ENCODE data around the gene YY1. TPM values are rescaled to one million over a fixed set of nuclear protein-coding genes. Genes with fewer than 3 reads are reported as not detected.

YY1 gene
- total RNA-seq, 4 donors from 2014 or later, result 50.8 to 61.3 (median 58.6) TPM

DNA sequence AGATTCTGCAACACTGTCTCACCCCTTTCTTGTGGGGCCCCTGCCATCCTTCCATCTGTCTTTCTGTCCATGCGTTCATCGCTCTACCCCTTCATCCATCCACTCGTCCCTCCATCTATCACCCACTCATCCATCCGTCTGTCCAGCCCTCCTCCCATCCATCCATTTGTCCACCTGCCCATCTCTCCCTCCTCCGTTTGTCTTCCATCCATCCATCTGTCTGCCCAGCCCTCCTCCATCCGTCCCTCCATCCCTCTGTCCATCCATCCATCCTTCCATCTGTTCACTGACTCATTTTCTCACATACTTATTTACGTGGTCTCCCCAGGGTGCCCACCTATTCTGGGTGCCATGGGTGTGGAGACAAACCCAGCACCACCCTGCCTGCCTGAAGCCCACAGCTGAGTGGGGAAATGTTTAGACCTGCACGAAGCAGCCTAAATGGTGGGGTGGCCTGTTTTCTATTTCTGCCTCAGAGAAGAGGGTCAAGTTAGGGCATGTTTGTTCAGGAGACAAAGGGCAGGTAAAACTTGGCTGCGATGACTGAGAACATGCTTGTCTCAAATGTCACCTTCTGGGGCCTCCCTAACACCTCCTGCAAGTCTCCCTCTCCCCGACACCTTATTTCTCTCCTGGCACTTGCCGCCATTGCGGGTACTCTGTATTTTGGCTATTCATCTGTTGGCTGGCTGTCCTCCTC, 81.4 kb downstream of the YY1 start:
- Histone ChIP-seq H3K27ac (no peak overlapping the region), H3K9me3 (no peaks in the 10 kb centered on the region), H3K4me3 (no peak overlapping the region), H3K4me1 (peaks cover 0 to 11% (median 10%) of the 10 kb centered on the region in 4 donors), H3K27me3 (no peaks in the 10 kb centered on the region), H3K36me3 (no peaks in the 10 kb centered on the region)
- no peak for DNase-seq
- intact Hi-C loops (cut with DNase I; ENCODE audit: low total_unique reads), result no loop called here
- TF ChIP-seq EP300 (IDR thresholded peaks at IDR 0.05; ENCODE audit: low read depth), result no peak
- WGBS, 2 donors (ENCODE audit: low coverage in 1 of 2), result 90 to 96% methylated on average over 7 to 12 of the region's 12 CpGs
- in situ Hi-C loops (cut with MboI; ENCODE audit: low pct_ligation_motif_present in 1 of 4, low pct_unique_long_range_greater_than_20kb in 1 of 4, low sequenced_read_pairs in 3 of 4), result no loop called here

DNA sequence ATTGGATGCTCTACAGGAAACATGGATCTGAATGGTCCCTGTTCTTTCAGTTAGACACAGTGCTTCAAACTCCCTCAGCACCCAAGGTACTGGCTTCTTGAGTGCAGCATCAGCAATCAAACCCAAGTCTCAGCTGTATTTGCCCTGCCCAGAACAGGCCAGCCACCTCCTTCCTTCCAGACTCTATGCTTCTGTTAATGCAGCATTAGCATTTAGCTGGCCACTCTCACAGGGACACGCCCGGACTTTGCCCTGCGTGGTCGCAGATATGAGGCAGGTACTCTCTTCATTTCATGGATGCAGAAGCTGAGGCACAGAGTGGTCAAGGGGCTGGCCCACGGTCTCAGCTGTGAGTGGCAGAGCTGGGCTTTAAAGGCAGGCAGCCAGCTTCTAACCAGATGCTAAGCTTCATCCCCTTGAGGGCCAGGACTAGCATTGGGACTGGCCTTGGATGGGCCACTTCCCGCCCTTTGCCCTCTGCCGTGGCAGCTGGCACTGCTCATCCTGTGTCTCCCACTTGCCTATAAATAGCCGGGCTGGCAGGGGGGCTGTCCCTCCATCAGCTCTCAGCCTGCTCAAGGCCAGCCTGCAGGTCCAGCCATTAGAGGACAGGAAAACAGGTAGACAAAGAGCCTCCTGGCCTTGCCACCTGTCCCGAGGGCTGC, 82.7 kb downstream of the YY1 start:
- intact Hi-C loops (cut with DNase I; ENCODE audit: low total_unique reads), result no loop called here
- no peak for DNase-seq
- WGBS, 2 donors (ENCODE audit: low coverage in 1 of 2), result 83% methylated on average over 7 of the region's 9 CpGs; no CpG with 5 or more reads in 1 of the 2 donors

DNA sequence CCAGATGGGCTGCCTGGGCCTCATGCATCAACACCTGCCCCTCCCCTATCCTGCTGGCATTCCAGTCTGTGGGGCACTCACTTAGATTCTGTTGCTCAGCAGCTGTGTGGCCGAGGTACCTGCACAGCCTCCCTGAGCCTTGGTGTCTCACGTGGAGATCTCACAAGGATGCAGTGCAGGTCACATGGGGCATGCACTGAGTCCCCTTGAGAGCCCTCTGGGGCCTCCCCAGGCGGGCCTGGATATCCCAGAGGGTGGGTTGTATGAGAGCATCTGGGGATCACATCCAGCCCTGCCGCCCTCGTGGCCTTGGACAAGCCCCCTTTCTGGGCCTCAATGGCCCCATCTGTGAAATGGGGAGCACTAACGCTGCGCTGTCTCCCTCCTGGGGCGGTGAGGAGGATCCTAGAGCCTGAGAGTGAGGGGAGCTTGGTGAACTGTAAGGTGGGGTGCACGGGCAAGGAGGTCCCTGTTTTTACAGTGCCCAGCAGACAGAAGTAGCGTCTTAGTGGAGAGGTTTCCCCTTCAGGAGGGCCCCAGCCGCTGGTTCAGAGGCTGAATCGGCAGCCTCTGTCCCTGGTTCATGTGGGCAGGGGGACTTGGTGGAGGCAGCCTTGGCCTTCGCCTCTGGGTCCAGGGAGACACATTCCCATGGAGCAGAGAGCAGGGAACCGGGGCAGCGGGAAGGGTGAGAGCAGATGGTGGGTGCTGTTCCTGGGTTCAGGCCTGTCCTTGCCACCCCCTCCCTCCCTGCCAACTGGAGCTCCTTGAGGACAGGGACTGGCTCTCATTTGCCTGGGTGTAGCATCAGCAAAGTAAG, 83.4 kb downstream of the YY1 start:
- Histone ChIP-seq H3K27ac (no peak overlapping the region), H3K36me3 (no peaks in the 10 kb centered on the region), H3K9me3 (no peaks in the 10 kb centered on the region), H3K4me1 (peaks cover 0 to 11% (median 10%) of the 10 kb centered on the region in 4 donors), H3K4me3 (no peak overlapping the region), H3K27me3 (no peaks in the 10 kb centered on the region)
- TF ChIP-seq, protein P1, sequence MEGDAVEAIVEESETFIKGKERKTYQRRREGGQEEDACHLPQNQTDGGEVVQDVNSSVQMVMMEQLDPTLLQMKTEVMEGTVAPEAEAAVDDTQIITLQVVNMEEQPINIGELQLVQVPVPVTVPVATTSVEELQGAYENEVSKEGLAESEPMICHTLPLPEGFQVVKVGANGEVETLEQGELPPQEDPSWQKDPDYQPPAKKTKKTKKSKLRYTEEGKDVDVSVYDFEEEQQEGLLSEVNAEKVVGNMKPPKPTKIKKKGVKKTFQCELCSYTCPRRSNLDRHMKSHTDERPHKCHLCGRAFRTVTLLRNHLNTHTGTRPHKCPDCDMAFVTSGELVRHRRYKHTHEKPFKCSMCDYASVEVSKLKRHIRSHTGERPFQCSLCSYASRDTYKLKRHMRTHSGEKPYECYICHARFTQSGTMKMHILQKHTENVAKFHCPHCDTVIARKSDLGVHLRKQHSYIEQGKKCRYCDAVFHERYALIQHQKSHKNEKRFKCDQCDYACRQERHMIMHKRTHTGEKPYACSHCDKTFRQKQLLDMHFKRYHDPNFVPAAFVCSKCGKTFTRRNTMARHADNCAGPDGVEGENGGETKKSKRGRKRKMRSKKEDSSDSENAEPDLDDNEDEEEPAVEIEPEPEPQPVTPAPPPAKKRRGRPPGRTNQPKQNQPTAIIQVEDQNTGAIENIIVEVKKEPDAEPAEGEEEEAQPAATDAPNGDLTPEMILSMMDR (IDR thresholded peaks at IDR 0.05), result no peak
- no peak for TF ChIP-seq POLR2AphosphoS5 (IDR thresholded peaks at IDR 0.05)
- no peak for TF ChIP-seq POLR2A (IDR thresholded peaks at IDR 0.05)
- no peak for TF ChIP-seq EP300 (IDR thresholded peaks at IDR 0.05; ENCODE audit: low read depth)
- no peak for DNase-seq
- intact Hi-C loops (cut with DNase I; ENCODE audit: low total_unique reads), result no loop called here
- in situ Hi-C loops (cut with MboI; ENCODE audit: low pct_ligation_motif_present in 1 of 4, low pct_unique_long_range_greater_than_20kb in 1 of 4, low sequenced_read_pairs in 3 of 4), result no loop called here
- 83 to 88% methylated on average over 6 to 14 of the region's 15 CpGs for WGBS, 2 donors (ENCODE audit: low coverage in 1 of 2)

More for the DNA sequence above, 82.7 kb downstream of the YY1 start:
- Histone ChIP-seq H3K9me3 (no peaks in the 10 kb centered on the region), H3K4me1 (peaks cover 0 to 11% (median 10%) of the 10 kb centered on the region in 4 donors), H3K36me3 (no peaks in the 10 kb centered on the region), H3K27ac (no peak overlapping the region), H3K4me3 (no peak overlapping the region), H3K27me3 (no peaks in the 10 kb centered on the region)
- in situ Hi-C loops (cut with MboI; ENCODE audit: low pct_ligation_motif_present in 1 of 4, low pct_unique_long_range_greater_than_20kb in 1 of 4, low sequenced_read_pairs in 3 of 4), result no loop called here
- TF ChIP-seq, protein P1 (IDR thresholded peaks at IDR 0.05), result no peak
- TF ChIP-seq EP300 (IDR thresholded peaks at IDR 0.05; ENCODE audit: low read depth), result no peak
- TF ChIP-seq POLR2AphosphoS5 (IDR thresholded peaks at IDR 0.05), result no peak
- no peak for TF ChIP-seq POLR2A (IDR thresholded peaks at IDR 0.05)

GRCh38 chr14:100323121-100323941, 84.4 kb downstream of the YY1 start, which contains the start of gene SLC25A47:
SLC25A47 (plus strand) TSS chr14:100323339; CDS start chr14:100323415, 76 bp downstream.
- no peak within 1 kb of the TSS for H3K27ac ChIP-seq
- TF ChIP-seq, protein P1 (IDR thresholded peaks at IDR 0.05), result no peak
- TF ChIP-seq POLR2A (IDR thresholded peaks at IDR 0.05) (no peak), EP300 (IDR thresholded peaks at IDR 0.05; ENCODE audit: low read depth) (no peak), POLR2AphosphoS5 (IDR thresholded peaks at IDR 0.05) (no peak)
- in situ Hi-C loops (cut with MboI; ENCODE audit: low pct_ligation_motif_present in 1 of 4, low pct_unique_long_range_greater_than_20kb in 1 of 4, low sequenced_read_pairs in 3 of 4) (no loop called here), intact Hi-C loops (cut with DNase I; ENCODE audit: low total_unique reads) (no loop called here)
- WGBS, 2 donors (ENCODE audit: low coverage in 1 of 2), result 87 to 100% methylated on average over 1 to 16 of the region's 16 CpGs
- peaks cover 0 to 6% (median 4%) of the 10 kb centered on the region in 4 donors for H3K4me1 ChIP-seq
- no peaks in the 10 kb centered on the region for H3K27me3 ChIP-seq
- no peaks in the 10 kb centered on the region for H3K9me3 ChIP-seq
- no peak within 1 kb of the TSS for H3K4me3 ChIP-seq
- DNase-seq, result no peak
- H3K36me3 ChIP-seq, result no peaks in the 10 kb centered on the region
